Neuronal stem cell (in vitro differentiated cells): ENCODE measurements around the gene FCGR3B.
"Not testable (repeated sequence)": the region's sequence is repeated elsewhere in the genome, so short reads cannot be mapped to it uniquely, and the experiment has no call there.

Experiments
- DNase-seq: peaks from one replicate; pipeline ENCODE4 v3.0.0-alpha.2; 2013; ENCODE audit warnings: low spot score
- H2AFZ ChIP-seq: one replicate; pipeline ENCODE4 v1.6.1; 2013; ENCODE audit warnings: mild to moderate bottlenecking, low read length, inconsistent platforms
- H2AK5ac ChIP-seq: 2 replicates; pipeline ENCODE4 v1.6.1; 2013; ENCODE audit warnings: low read depth, mild to moderate bottlenecking, inconsistent platforms, low read length, moderate library complexity, mixed read lengths
- H2BK120ac ChIP-seq: 2 replicates; pipeline ENCODE4 v1.6.1; 2013; ENCODE audit warnings: low read depth, mild to moderate bottlenecking, inconsistent platforms, low read length, moderate library complexity, mixed read lengths
- H2BK12ac ChIP-seq: one replicate; pipeline ENCODE4 v1.6.1; 2013; ENCODE audit warnings: low read length, inconsistent platforms
- H2BK15ac ChIP-seq: 2 replicates; pipeline ENCODE4 v1.6.1; 2013; ENCODE audit warnings: mild to moderate bottlenecking, low read length, inconsistent platforms, mixed read lengths
- H2BK5ac ChIP-seq: one replicate; pipeline ENCODE4 v1.6.1; 2013; ENCODE audit warnings: inconsistent platforms, mild to moderate bottlenecking, low read length, moderate library complexity
- H3K14ac ChIP-seq: one replicate; pipeline ENCODE4 v1.6.1; 2013; ENCODE audit warnings: low read length, inconsistent platforms
- H3K18ac ChIP-seq: 2 replicates; pipeline ENCODE4 v1.6.1; 2013; ENCODE audit warnings: low read length, inconsistent platforms
- H3K23ac ChIP-seq: 2 replicates; pipeline ENCODE4 v1.6.1; 2013; ENCODE audit warnings: low read depth, mild to moderate bottlenecking, mixed read lengths, low read length, inconsistent platforms; ENCODE audit not compliant: poor library complexity
- H3K27ac ChIP-seq: replicated peaks from 3 replicates; pipeline ENCODE4 v1.5.1; 2013; ENCODE audit warnings: low read length, inconsistent platforms
- H3K27me3 ChIP-seq, 3 experiments: 2 replicates each; pipeline ENCODE4 v1.6.1; 2013; ENCODE audit warnings: low read length in 3 of 3, mild to moderate bottlenecking in 2 of 3, inconsistent platforms in 1 of 3, low read depth in 1 of 3, mixed read lengths in 1 of 3, moderate library complexity in 1 of 3; ENCODE audit not compliant: control insufficient read depth in 3 of 3, insufficient read depth in 3 of 3
- H3K36me3 ChIP-seq, 2 donors: replicated peaks in 1 of 2; 2 replicates each; pipeline ENCODE4 v1.6.1; 2013; ENCODE audit warnings: low read length in 2 of 2; ENCODE audit not compliant: control insufficient read depth in 2 of 2, insufficient read depth in 2 of 2
- H3K4ac ChIP-seq: 2 replicates; pipeline ENCODE4 v1.6.1; 2013; ENCODE audit warnings: inconsistent platforms, mild to moderate bottlenecking, low read length, moderate library complexity
- H3K4me1 ChIP-seq, 2 donors: 1 replicate in 1 of 2; 2 replicates in 1 of 2; pipeline ENCODE4 v1.6.1; 2013; ENCODE audit warnings: low read length in 2 of 2, low read depth in 1 of 2; ENCODE audit not compliant: control insufficient read depth in 2 of 2, insufficient read depth in 1 of 2
- H3K4me2 ChIP-seq: one replicate; pipeline ENCODE4 v1.6.1; 2013; ENCODE audit warnings: mild to moderate bottlenecking, low read length, inconsistent platforms; ENCODE audit not compliant: insufficient read depth, poor library complexity, severe bottlenecking
- H3K4me3 ChIP-seq, 2 donors: 2 replicates each; pipeline ENCODE4 v1.5.1; 2013; ENCODE audit warnings: low read length in 2 of 2, mild to moderate bottlenecking in 2 of 2, inconsistent platforms in 1 of 2, moderate library complexity in 1 of 2
- H3K79me1 ChIP-seq: one replicate; pipeline ENCODE4 v1.6.1; 2013; ENCODE audit warnings: low read depth, mild to moderate bottlenecking, inconsistent platforms, low read length, moderate library complexity
- H3K9ac ChIP-seq: one replicate; pipeline ENCODE4 v1.6.1; 2013; ENCODE audit warnings: mild to moderate bottlenecking, low read depth, low read length, inconsistent platforms; ENCODE audit not compliant: poor library complexity
- H3K9me3 ChIP-seq, 2 donors: replicated peaks in 1 of 2; 2 replicates each; pipeline versions ENCODE3 to v1.6.1; 2013; ENCODE audit warnings: low read length in 2 of 2, mild to moderate bottlenecking in 2 of 2, inconsistent platforms in 1 of 2, low read depth in 1 of 2, mixed read lengths in 1 of 2, moderate library complexity in 1 of 2; ENCODE audit not compliant: control insufficient read depth in 2 of 2, insufficient read depth in 1 of 2
- H4K8ac ChIP-seq: one replicate; pipeline ENCODE4 v1.6.1; 2013; ENCODE audit warnings: low read depth, mild to moderate bottlenecking, inconsistent platforms, low read length, moderate library complexity
- H4K91ac ChIP-seq: one replicate; pipeline ENCODE4 v1.6.1; 2013; ENCODE audit warnings: low read length, low read depth, mild to moderate bottlenecking, inconsistent platforms; ENCODE audit not compliant: poor library complexity
- WGBS, 2 donors: extraction: QIAGEN DNeasy Blood & Tissue Kit; methylation state at CpG; one replicate each; pipeline ENCODE4 v1.1.7; 2013; ENCODE audit warnings: missing lambda C conversion rate in 2 of 2, mixed read lengths in 1 of 2; ENCODE audit not compliant: insufficient read length in 2 of 2, insufficient replicate concordance in 1 of 2; ENCODE audit errors: extremely low coverage in 2 of 2; 5-methylcytosine and 5-hydroxymethylcytosine counted together

The FCGR3B gene

DNA sequence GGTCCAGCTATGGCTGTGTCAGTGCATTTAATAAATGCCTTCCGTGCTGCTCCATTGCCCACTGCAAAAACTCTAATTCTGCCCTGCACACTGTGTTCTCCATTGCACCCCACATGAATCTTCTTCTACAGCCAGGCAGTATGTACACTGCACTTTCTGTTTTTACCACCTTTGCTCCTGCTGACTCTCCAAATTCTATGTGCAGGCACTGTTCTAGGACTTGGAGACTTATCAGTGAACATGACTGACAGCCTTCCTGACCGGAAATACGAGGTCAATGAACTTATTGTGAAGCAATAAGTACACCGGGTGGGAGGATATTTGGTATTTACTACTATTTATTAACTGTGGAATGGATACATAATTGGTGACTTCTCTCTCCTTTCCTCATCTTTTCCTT, 33.7 kb upstream of the FCGR3B start:
- not testable (repeated sequence) for H3K4me1 ChIP-seq, H3K9me3 ChIP-seq

DNA sequence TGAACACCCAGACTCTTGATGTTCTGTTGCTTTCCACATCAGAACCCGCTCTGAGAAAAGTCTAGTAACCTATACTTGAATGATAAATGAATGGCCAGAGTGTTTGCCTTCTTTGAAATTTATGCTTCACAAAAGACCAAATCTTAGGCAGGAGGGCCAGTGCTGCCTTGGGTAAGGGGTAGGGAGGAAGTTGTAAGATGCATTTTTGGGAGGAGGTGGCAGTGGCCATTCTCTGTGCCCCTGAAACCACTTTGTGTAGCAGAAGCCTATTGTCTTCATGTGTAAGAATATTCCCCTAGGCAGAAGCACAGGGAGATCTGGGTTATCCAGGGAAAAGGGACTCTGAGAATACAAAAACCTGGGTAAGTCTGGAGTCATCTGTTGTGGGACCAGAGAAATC, 32.6 kb upstream of the FCGR3B start:
- not testable (repeated sequence) for H3K36me3 ChIP-seq
- WGBS, 2 donors: no CpG with 5 or more reads among the region's 1 CpG

More for the DNA sequence above, 33.7 kb upstream of the FCGR3B start:
- not testable (repeated sequence) for H3K23ac ChIP-seq, H2AK5ac ChIP-seq, H3K27ac ChIP-seq, H4K8ac ChIP-seq, H2AFZ ChIP-seq, H3K4me2 ChIP-seq, H3K4ac ChIP-seq, DNase-seq, H4K91ac ChIP-seq, H3K36me3 ChIP-seq, H2BK15ac ChIP-seq, H3K9ac ChIP-seq, H3K79me1 ChIP-seq, H2BK5ac ChIP-seq, H2BK12ac ChIP-seq, H3K14ac ChIP-seq, H3K4me3 ChIP-seq, H2BK120ac ChIP-seq, H3K18ac ChIP-seq, H3K27me3 ChIP-seq
- WGBS, 2 donors: no CpG with 5 or more reads among the region's 4 CpGs

DNA sequence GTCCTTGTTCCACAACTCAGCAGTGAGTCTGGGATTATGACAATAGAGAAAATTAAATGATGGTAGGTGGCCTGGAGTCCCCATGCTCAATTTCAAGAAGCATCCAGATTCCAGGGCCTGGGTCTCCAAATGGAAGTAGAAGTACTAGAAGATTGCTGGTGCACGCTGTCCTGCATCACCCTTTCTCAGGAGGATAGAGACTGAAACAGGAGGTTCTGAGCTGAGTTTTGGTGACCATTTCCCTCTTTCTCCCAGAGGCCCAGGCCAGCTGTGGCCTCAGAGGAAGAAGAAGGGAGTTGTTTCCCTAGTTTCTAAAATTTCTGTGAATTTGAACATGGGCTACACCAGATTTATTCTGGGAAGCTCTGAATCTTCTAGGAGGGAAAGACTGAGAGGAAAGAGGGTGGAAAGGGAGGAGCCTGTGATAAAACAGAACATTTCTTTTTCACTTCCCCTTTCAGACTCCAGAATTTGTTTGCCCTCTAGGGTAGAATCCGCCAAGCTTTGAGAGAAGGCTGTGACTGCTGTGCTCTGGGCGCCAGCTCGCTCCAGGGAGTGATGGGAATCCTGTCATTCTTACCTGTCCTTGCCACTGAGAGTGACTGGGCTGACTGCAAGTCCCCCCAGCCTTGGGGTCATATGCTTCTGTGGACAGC, 31.8 kb upstream of the FCGR3B start, which contains the start of gene FCGR2B:
FCGR2B (plus strand) TSS at position 460 of the 656 bp plus-strand sequence; CDS start at position 559, 99 bp downstream.
- not testable (repeated sequence) for H2BK5ac ChIP-seq, H3K27me3 ChIP-seq, H2BK120ac ChIP-seq, H4K91ac ChIP-seq, H4K8ac ChIP-seq, H3K4ac ChIP-seq, H2BK12ac ChIP-seq, H3K9ac ChIP-seq, H3K4me1 ChIP-seq, H3K36me3 ChIP-seq, H2AK5ac ChIP-seq, H3K18ac ChIP-seq, H3K4me3 ChIP-seq, H2BK15ac ChIP-seq, H3K4me2 ChIP-seq, H3K14ac ChIP-seq, DNase-seq, H3K9me3 ChIP-seq, H3K23ac ChIP-seq, H3K79me1 ChIP-seq, H3K27ac ChIP-seq, H2AFZ ChIP-seq
- no CpG with 5 or more reads among the region's 4 CpGs for whole genome bisulfite sequencing, 2 donors

More for the DNA sequence above, 32.6 kb upstream of the FCGR3B start:
- H3K79me1 ChIP-seq, H3K4me1 ChIP-seq, H4K8ac ChIP-seq, H2BK15ac ChIP-seq, H3K9ac ChIP-seq, H2BK120ac ChIP-seq, H3K23ac ChIP-seq, H3K4me3 ChIP-seq, H3K27me3 ChIP-seq, H4K91ac ChIP-seq, H3K14ac ChIP-seq, H3K18ac ChIP-seq, H3K27ac ChIP-seq, H2BK5ac ChIP-seq, H3K4me2 ChIP-seq, DNase-seq, H3K4ac ChIP-seq, H2BK12ac ChIP-seq, H2AFZ ChIP-seq, H3K9me3 ChIP-seq, H2AK5ac ChIP-seq: not testable (repeated sequence)

DNA sequence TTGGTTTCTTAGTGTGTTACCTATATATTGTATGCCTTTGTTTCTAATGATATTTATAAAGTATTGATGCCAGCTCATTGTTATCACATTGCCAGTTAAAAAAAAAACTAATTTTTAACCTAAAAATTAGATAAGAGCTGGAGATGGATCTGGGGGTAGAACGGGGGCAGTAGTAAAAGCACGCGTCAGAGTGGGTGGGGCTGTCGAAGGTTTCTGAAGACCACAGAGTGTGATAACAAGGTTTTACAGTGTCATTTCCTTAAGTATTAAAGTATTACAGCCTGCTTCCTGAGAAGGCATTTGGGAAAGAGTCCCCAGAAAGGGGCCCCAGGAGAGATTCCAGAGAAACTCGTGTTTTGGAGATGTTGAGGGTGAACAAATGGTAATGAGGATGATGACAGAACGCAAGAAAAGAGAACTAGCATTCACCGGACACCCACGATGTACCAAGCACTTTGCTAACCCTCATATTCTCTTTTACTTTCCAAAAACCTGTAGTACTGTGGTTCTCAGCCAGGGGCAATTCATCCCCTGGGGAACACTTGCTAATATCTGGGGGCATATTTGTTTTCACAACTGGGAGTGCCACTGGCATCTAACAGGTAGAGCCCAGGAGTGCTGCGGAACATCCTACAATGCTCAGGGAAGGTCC, 30.8 kb upstream of the FCGR3B start:
- not testable (repeated sequence) for H2BK12ac ChIP-seq, H2BK15ac ChIP-seq, H2BK5ac ChIP-seq, H3K36me3 ChIP-seq, H3K9ac ChIP-seq, H3K4me2 ChIP-seq, H3K79me1 ChIP-seq, H2AK5ac ChIP-seq, H3K23ac ChIP-seq, H4K8ac ChIP-seq, H4K91ac ChIP-seq, DNase-seq, H3K27me3 ChIP-seq, H3K9me3 ChIP-seq, H3K4ac ChIP-seq, H3K18ac ChIP-seq, H2AFZ ChIP-seq, H3K27ac ChIP-seq, H2BK120ac ChIP-seq, H3K4me1 ChIP-seq, H3K14ac ChIP-seq, H3K4me3 ChIP-seq
- no CpG with 5 or more reads among the region's 9 CpGs for WGBS, 2 donors
